Stimulated activated CD8-positive, alpha-beta memory T cell treated with anti-CD3 and anti-CD28 coated beads, Interleukin-12 subunit alpha, Interleukin-12 subunit beta, amount 100 ng/mL, for 4 hours (primary cell): Measurements from ENCODE around the gene DENND1C.
"Not testable (repeated sequence)": the region's sequence is repeated elsewhere in the genome, so short reads cannot be mapped to it uniquely, and the experiment has no call there.

Experiments used
- DNase-seq: peaks from one replicate; pipeline ENCODE4 v3.0.0-alpha.2; 2020; ENCODE audit warnings: low read depth

DENND1C gene

GRCh38 chr19:6455924-6456323 is 25.7 kb downstream of the DENND1C start:
- DNase-seq: no peak

GRCh38 chr19:6453951-6454565 is 27.5 kb downstream of the DENND1C start:
- no peak for DNase-seq

- DNase-seq: no peak
Measured at GRCh38 chr19:6452899-6453298, 28.7 kb downstream of the DENND1C start.

- DNase-seq: no peak
Measured at GRCh38 chr19:6452223-6452614, 29.4 kb downstream of the DENND1C start.

- DNase-seq: no peak
Measured at GRCh38 chr19:6451583-6452222, 29.9 kb downstream of the DENND1C start.

- no peak for DNase-seq
Measured at GRCh38 chr19:6450166-6450565, 31.4 kb downstream of the DENND1C start.

- DNase-seq: no peak
Measured at GRCh38 chr19:6448045-6448444, 33.5 kb downstream of the DENND1C start.

- DNase-seq: no peak
Measured at GRCh38 chr19:6446452-6446851, 35.1 kb downstream of the DENND1C start.

GRCh38 chr19:6443986-6444385 is 37.6 kb downstream of the DENND1C start:
- DNase-seq: no peak

- DNase-seq: no peak
Measured at GRCh38 chr19:6442087-6442688, 39.4 kb downstream of the DENND1C start.

- DNase-seq: no peak
Measured at GRCh38 chr19:6440905-6441304, 40.7 kb downstream of the DENND1C start.

- no peak for DNase-seq
Measured at GRCh38 chr19:6439743-6440142, 41.8 kb downstream of the DENND1C start.

- DNase-seq: no peak
Measured at GRCh38 chr19:6433663-6434062, 47.9 kb downstream of the DENND1C start, which contains the start of gene SLC25A41. Gene SLC25A41 (minus strand): TSS chr19:6433763. CDS start chr19:6433693, 70 bp downstream.

- DNase-seq: no peak
Measured at GRCh38 chr19:6433165-6433564, 48.4 kb downstream of the DENND1C start.

- no peak for DNase-seq
Measured at GRCh38 chr19:6431891-6432290, 49.7 kb downstream of the DENND1C start.

- DNase-seq: no peak
Measured at GRCh38 chr19:6429419-6430221, 52.0 kb downstream of the DENND1C start.

- not testable (repeated sequence) for DNase-seq
Measured at GRCh38 chr19:6428692-6429418, 52.7 kb downstream of the DENND1C start.

- no peak for DNase-seq
Measured at GRCh38 chr19:6427131-6427530, 54.5 kb downstream of the DENND1C start.

- no peak for DNase-seq
Measured at GRCh38 chr19:6425732-6426620, 55.6 kb downstream of the DENND1C start.

- peak; percentile 97 for DNase-seq
Measured at GRCh38 chr19:6424939-6425731, 56.5 kb downstream of the DENND1C start.
